Measurements from ENCODE around the gene UBALD1.

- TF ChIP-seq CTCF (IDR thresholded peaks at IDR 0.05): no peak
- no peak for TF ChIP-seq POLR2A (IDR thresholded peaks at IDR 0.05)
Observed at GRCh38 chr16:4570086-4570485, 44.6 kb downstream of the UBALD1 start.

Data from vagina (tissue), 2 donors.